Ovary (tissue), 3 donors: ENCODE measurements around the gene RCN1.

Experiments used
- POLR2A ChIP-seq: fragments of 450-650 bp; IDR thresholded peaks from one replicate; pipeline ENCODE4 v1.6.1; 2017; ENCODE audit warnings: antibody characterized with exemption, mild to moderate bottlenecking, moderate library complexity
- TF ChIP-seq, protein P1 (sequence below), 3 donors: fragments of 450-650 bp in 2 of 3; fragments of 200-600 bp in 1 of 3; IDR thresholded peaks; one replicate each; pipeline versions ENCODE4 v1.5.1 to v1.8.0; 2016 to 2022; ENCODE audit warnings: antibody characterized with exemption in 3 of 3, mild to moderate bottlenecking in 1 of 3
- donor health status: DM: no; HTN: no; CAD: no.

DNA sequence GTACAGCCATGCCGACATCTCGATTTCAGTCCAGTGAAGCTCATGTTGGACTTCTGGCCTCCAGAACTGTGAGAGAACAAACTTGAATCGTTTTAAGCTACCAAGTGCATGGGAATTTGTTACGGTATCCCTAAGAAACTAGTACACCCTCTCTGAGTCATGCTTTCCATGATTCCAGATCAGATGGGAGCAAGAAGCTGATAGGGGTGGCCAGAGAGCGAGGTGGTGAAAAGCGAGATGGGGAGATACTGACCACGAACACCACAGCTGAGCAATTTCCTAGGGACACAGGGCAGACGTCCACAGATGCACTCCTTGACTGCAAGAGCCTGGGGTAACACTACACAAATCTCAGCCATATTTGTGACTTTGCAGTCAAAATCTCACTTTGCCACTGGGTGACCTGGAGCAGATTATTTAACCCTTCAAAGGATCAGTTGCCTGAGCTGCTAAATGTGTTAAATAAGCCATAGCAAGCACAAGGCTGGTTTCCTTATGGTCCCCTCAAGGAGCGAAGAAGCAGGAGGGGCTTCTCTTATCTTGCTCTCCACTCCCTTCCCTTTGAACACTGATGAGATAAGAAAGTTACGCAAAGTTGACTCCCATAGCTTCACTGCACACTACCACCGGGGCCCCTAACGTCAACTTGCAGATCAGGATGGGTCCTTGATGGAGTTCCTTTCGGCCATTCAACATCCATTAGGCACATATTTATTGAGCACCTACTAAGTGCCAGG is 22.6 kb upstream of the RCN1 start:
- TF ChIP-seq, protein P1, sequence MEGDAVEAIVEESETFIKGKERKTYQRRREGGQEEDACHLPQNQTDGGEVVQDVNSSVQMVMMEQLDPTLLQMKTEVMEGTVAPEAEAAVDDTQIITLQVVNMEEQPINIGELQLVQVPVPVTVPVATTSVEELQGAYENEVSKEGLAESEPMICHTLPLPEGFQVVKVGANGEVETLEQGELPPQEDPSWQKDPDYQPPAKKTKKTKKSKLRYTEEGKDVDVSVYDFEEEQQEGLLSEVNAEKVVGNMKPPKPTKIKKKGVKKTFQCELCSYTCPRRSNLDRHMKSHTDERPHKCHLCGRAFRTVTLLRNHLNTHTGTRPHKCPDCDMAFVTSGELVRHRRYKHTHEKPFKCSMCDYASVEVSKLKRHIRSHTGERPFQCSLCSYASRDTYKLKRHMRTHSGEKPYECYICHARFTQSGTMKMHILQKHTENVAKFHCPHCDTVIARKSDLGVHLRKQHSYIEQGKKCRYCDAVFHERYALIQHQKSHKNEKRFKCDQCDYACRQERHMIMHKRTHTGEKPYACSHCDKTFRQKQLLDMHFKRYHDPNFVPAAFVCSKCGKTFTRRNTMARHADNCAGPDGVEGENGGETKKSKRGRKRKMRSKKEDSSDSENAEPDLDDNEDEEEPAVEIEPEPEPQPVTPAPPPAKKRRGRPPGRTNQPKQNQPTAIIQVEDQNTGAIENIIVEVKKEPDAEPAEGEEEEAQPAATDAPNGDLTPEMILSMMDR (IDR thresholded peaks at IDR 0.05) = no peak
- no peak for TF ChIP-seq POLR2A
